MG63 (cell line): ENCODE measurements around the gene PDGFRA. TPM values are rescaled to one million over a fixed set of nuclear protein-coding genes. Genes with fewer than 3 reads are reported as not detected.
A peak's percentile ranks its signal among the peaks of the same experiment; 100 is the strongest.
"Not testable (repeated sequence)": the region's sequence is repeated elsewhere in the genome, so short reads cannot be mapped to it uniquely, and the experiment has no call there.

ENCODE experiments used
- DNase-seq: peaks from one replicate; pipeline ENCODE4 v3.0.0-alpha.2; 2020
- H3K27me3 ChIP-seq: fragments of 250-450 bp; sonication (Bioruptor Pico); 2 replicates; pipeline ENCODE4 v1.5.1; 2020; ENCODE audit warnings: mild to moderate bottlenecking, moderate library complexity
- H3K36me3 ChIP-seq: fragments of 250-450 bp; sonication (Bioruptor Pico); 2 replicates; pipeline ENCODE4 v1.5.1; 2020; ENCODE audit warnings: mild to moderate bottlenecking, moderate library complexity
- H3K4me3 ChIP-seq: fragments of 250-450 bp; sonication (Bioruptor Pico); 2 replicates; pipeline ENCODE4 v1.5.1; 2020; ENCODE audit warnings: mild to moderate bottlenecking, moderate library complexity
- H3K9me3 ChIP-seq: fragments of 250-450 bp; sonication (Bioruptor Pico); 2 replicates; pipeline ENCODE4 v1.5.1; 2020; ENCODE audit warnings: mild to moderate bottlenecking, moderate library complexity
- total RNA-seq: library from RNA; depleted of rRNA; stranded (reverse); fragments of >200 nt; shearing (Covaris generic); gene quantifications from 2 replicates; pipeline ENCODE4 v1.2.3, GENCODE V29; 2014; ENCODE audit warnings: low replicate concordance; rRNA removed

Gene PDGFRA
- total RNA-seq, 1 experiment from 2014 or later: 118 TPM

- peak; percentile 74 for DNase-seq
- no peaks in the 10 kb centered on the region for H3K9me3 ChIP-seq
- H3K4me3 ChIP-seq: no peak overlapping the region
- H3K27me3 ChIP-seq: peaks cover 2% of the 10 kb centered on the region; the same call in 1 of the 2 replicates
- H3K36me3 ChIP-seq: no peaks in the 10 kb centered on the region
Observed at GRCh38 chr4:54322818-54323417, 93.8 kb downstream of the PDGFRA start.

GRCh38 chr4:54330896-54331295 is 101.8 kb downstream of the PDGFRA start:
- H3K27me3 ChIP-seq: peaks cover 10% of the 10 kb centered on the region
- no peaks in the 10 kb centered on the region for H3K9me3 ChIP-seq
- H3K4me3 ChIP-seq: no peak overlapping the region
- no peaks in the 10 kb centered on the region for H3K36me3 ChIP-seq
- no peak for DNase-seq

GRCh38 chr4:54332542-54332941 is 103.4 kb downstream of the PDGFRA start:
- Histone ChIP-seq H3K27me3 (peaks cover 10% of the 10 kb centered on the region), H3K4me3 (no peak overlapping the region), H3K36me3 (no peaks in the 10 kb centered on the region), H3K9me3 (no peaks in the 10 kb centered on the region)
- no peak for DNase-seq

- no peaks in the 10 kb centered on the region for H3K36me3 ChIP-seq
- no peak overlapping the region for H3K4me3 ChIP-seq
- no peaks in the 10 kb centered on the region for H3K9me3 ChIP-seq
- peaks cover 10% of the 10 kb centered on the region; the same call in 1 of the 2 replicates for H3K27me3 ChIP-seq
- DNase-seq: no peak
Observed at GRCh38 chr4:54333657-54334056, 104.6 kb downstream of the PDGFRA start.

GRCh38 chr4:54334769-54335168 is 105.7 kb downstream of the PDGFRA start:
- H3K4me3 ChIP-seq, H3K36me3 ChIP-seq, H3K9me3 ChIP-seq, DNase-seq: not testable (repeated sequence)
- peaks cover 10% of the 10 kb centered on the region; the same call in 1 of the 2 replicates for H3K27me3 ChIP-seq

GRCh38 chr4:54337009-54337408 is 107.9 kb downstream of the PDGFRA start:
- no peak for DNase-seq
- H3K4me3 ChIP-seq: no peak overlapping the region
- H3K36me3 ChIP-seq: no peaks in the 10 kb centered on the region
- H3K27me3 ChIP-seq: 0 out of 2 replicates have a peak, but pooled peaks cover 2% of the 10 kb centered on the region
- H3K9me3 ChIP-seq: no peaks in the 10 kb centered on the region

- H3K9me3 ChIP-seq: not testable (repeated sequence)
Observed at GRCh38 chr4:54342067-54342466, 113.0 kb downstream of the PDGFRA start.

More at GRCh38 chr4:54342067-54342466, 113.0 kb downstream of the PDGFRA start:
- H3K4me3 ChIP-seq, H3K36me3 ChIP-seq, DNase-seq: not testable (repeated sequence)
- peaks cover 21% of the 10 kb centered on the region for H3K27me3 ChIP-seq

Other genes starting within 250 kb of the PDGFRA start
- 179 and 219 TPM in 2 replicates for gene CHIC2, start 164.7 kb upstream of the PDGFRA start, total RNA-seq
- gene GSX2, start 129.1 kb upstream of the PDGFRA start, total RNA-seq: not detected in 2 replicates